ENCODE data around the gene GRK3.

DNA sequence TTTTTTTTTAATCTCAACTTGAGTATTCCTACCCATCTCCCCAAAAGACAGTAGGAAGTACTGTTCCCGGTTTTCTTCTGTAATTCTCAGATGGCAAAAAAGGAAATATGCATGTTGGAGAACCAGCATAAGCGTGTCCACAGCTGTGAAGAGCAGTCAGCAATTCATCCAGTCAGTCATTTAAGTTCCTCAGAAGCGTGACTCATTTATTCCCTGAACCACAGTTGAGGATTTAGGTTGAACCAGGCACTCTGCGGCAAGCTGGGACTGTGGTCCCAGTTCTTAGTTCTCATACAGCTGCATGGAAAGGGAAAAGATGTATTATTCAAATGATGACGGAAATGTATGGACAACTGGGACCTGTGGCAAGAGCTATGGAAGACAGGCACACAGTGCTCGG lies 116.5 kb downstream of the GRK3 start:
- TF ChIP-seq POLR2A (IDR thresholded peaks at IDR 0.05; ENCODE audit: low read length) (no peak), GATA1 (IDR thresholded peaks at IDR 0.05; ENCODE audit: low read depth, low read length) (no peak)
